NCI-H2029 treated with DMSO at 0.1 percent for 48 hours (cell line): ENCODE measurements around the gene IFNA4.

Experiments used
- DNase-seq: peaks from one replicate; lab custom pipeline; 2025; lab: John Stamatoyannopoulos, UW

IFNA4 gene

GRCh38 chr9:21165516-21165915, 21.9 kb downstream of the IFNA4 start:
- DNase-seq: no peak

- no peak for DNase-seq
These were observed 27.2 kb downstream of the IFNA4 start for GRCh38 chr9:21160178-21160577.

- DNase-seq: no peak
These were observed 31.9 kb downstream of the IFNA4 start for GRCh38 chr9:21155501-21155900.

- no peak for DNase-seq
These were observed 33.3 kb downstream of the IFNA4 start for GRCh38 chr9:21154018-21154608.

- no peak for DNase-seq
These were observed 33.9 kb downstream of the IFNA4 start for GRCh38 chr9:21153336-21154017.

GRCh38 chr9:21144603-21145002, 42.8 kb downstream of the IFNA4 start:
- DNase-seq: no peak

- no peak for DNase-seq
These were observed 45.9 kb downstream of the IFNA4 start, which contains the start of gene IFNW1 for GRCh38 chr9:21141427-21141882. Gene IFNW1 (minus strand): TSS chr9:21141832. CDS start chr9:21141570, 262 bp downstream.

GRCh38 chr9:21137020-21137419, 50.4 kb downstream of the IFNA4 start:
- DNase-seq: no peak
